Activated naive CD4-positive, alpha-beta T cell treated with anti-CD3 and anti-CD28 coated beads, Interleukin-2, amount 50 U/mL, for 16 hours (primary cell): ENCODE data around the gene DERL2.

Experiments used
- DNase-seq: peaks from one replicate; pipeline ENCODE4 v3.0.0-alpha.2; 2020

DERL2 gene

GRCh38 chr17:5485270-5486205, at the start of gene DERL2:
DERL2 (minus strand) TSS chr17:5486178; CDS start chr17:5486161, 17 bp downstream.
- DNase-seq, result no peak

DNA sequence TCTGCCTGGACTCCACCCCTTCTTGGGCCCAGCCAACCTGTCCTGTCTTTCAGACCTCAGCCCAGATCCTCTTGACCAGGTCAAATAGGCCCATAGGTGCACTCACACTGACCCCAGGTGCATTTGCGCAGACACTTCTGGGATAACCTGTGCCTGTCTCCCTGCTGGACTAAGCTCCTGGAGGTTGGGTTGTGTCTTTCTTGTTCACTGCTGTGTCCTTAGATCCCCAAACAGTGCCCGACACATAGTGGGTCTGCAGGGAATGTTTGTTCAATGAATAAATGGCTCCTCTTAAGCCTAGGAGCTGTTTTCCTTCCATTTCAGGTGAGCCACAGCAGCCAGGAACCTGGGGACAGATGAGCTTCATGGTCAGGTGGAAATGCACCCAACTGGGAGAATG, 49.5 kb upstream of the DERL2 start:
- no peak for DNase-seq

GRCh38 chr17:5533486-5534315, 47.7 kb upstream of the DERL2 start:
- DNase-seq, result no peak

GRCh38 chr17:5532581-5532980, 46.6 kb upstream of the DERL2 start:
- DNase-seq, result no peak

DNA sequence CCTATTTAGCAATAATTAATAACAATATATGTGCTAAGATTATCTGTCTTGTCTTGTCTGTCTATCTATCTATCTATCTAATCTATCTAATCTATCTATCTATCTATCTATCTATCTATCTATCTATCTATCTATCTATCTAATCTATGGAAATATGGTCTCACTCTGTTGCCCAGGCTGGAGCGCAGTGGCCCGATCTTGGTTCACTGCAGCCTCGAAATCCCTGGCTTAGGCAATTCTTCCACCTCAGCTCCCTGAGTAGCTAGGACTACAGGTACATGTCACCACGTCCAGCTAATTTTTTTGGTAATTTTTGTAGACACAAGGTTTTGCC, 45.1 kb upstream of the DERL2 start:
- DNase-seq, result no peak

GRCh38 chr17:5530265-5531084, 44.5 kb upstream of the DERL2 start:
- DNase-seq, result no peak

DNA sequence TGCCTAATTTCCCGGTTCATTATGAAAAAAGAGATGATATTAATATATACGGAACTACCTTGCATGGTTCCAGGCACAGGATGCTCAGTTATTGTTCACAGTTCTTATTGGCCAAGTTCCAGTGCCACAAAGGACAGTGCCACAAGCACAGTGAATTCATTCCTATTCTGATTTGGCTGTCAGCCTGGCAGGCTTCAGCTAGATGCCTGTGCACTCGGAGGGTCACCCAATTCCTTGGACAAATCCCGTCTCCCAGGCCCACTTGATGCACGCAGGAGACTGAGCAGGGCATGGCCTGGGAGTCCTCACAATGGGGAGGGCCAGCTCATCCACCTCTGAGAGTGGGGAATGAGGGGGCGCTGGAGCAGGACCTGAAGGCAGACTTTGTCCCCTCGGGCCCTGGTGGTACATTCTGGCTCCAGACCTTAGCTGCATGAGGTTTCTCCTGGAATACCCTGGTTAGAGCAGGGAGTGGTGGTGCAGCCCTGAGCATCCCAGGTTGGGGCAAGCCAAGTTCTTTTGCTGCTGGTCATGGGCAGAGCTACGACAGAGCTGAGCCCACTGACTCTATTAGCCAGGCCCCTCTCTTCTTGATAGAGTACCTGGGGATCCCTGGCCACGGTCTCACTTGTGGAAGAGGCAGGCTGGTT, 41.7 kb upstream of the DERL2 start:
- no peak for DNase-seq

DNA sequence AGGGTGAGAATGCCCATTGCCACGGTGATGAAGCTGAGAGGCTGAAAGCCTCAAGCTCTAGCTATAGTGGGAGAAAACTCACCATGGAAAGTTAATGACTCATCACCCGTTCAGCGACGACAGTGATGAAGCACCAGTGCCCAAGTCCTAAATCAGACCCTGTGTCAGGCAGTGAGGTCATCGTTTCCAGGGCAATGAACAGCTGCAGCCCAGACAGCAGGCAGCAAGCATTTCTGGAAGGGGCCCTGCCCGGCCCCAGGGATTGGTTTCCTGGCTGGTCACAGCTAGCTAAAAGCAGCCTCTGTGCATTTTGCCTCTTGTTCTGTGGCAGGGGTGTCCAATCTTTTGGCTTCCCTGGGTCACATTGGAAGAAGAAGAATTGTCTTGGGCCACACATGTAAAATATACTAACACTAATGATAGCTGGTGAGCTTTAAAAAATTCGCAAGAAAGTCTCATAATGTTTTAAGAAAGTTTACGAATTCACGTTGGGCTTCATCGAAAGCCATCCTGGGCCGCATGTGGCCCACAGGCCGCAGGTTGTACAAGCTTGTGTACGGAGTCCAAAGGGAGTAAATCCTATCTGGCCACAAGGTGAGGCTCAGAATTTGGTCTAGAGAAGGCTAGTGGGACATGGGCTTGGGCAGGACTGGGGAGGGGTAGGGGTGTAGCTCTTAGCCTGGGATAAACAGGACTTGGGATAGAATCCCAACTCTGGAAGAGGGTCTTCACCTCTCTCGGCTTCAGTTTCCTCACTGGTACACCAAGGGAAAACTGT, 41.0 kb upstream of the DERL2 start:
- DNase-seq, result peak; percentile 47

DNA sequence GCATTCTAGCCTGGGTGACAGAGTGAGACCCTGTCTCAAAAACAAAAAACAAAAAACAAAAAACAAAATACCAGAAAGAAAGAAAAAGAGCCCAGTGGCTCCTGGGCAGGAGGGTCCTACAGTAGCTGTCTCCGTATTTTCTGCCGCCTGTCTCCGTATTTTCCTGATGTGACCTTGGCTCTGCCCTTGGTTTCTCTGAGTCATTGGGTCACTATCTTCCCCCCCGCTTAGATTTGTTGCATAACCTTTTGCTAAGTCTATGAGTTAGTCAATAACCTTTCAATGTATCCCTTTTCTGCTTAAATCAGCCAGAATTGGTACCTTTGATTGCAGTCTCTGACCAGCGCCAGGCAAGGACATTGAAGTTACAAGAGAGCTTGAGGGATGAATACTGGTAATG, 37.3 kb upstream of the DERL2 start:
- DNase-seq, result no peak

DNA sequence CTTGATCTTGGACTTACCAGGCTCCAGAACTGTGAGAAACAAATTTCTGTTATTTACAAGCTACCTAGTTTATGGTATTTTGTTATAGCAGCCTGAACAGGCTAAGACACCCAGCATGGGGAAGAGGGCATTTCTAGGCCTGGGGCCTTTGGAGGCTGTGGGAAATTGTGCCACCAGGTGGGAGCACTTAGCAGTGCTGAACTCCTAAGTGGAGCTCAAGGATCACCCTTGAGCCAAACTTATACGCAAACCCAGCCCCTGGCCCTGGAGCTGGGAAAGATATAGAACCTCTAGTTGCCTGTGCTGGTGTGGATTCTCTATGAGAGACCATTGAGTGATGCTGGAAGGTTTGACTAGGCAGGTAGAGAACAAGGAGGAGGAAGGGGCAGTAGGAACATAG, 36.5 kb upstream of the DERL2 start:
- no peak for DNase-seq

GRCh38 chr17:5516060-5516792, 30.2 kb upstream of the DERL2 start:
- DNase-seq, result no peak

DNA sequence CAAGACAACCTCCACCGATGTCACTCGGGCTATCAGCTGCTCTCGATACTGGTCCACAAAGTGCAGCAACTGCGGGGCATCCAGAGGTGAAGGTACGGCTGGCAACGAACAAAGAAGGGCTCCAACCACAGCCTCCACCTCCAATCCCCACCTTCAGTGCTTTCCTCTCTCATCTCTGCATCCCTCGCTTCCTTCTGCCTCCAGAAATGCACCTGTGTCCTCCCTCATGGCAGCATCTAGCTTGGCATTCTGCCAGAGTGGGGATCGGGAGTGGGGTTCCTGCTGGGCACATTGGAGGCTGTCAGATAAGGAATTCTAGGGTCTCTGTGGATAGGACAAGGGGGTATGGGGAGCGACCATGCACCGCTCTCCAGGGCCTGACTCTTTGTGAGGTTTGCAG, 29.0 kb upstream of the DERL2 start:
- DNase-seq, result no peak

DNA sequence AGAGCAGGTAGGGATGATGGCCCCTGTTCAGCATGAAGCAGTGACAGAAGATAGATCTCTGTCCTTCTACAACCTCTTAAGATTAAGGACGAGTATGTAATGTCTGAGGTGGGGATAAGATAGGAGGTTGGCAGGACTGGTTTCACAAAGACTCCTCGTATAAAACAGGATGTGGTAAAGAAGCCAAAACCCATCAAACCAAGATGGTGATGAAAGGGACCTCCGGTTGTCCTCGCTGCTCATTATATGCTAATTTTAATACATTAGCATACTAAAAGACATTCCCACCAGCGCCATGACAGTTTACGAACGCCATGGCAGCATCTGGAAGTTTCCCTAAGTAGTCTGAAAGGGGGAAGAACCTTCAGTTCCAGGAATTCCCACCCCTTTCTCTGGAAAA, 27.6 kb upstream of the DERL2 start:
- no peak for DNase-seq

DNA sequence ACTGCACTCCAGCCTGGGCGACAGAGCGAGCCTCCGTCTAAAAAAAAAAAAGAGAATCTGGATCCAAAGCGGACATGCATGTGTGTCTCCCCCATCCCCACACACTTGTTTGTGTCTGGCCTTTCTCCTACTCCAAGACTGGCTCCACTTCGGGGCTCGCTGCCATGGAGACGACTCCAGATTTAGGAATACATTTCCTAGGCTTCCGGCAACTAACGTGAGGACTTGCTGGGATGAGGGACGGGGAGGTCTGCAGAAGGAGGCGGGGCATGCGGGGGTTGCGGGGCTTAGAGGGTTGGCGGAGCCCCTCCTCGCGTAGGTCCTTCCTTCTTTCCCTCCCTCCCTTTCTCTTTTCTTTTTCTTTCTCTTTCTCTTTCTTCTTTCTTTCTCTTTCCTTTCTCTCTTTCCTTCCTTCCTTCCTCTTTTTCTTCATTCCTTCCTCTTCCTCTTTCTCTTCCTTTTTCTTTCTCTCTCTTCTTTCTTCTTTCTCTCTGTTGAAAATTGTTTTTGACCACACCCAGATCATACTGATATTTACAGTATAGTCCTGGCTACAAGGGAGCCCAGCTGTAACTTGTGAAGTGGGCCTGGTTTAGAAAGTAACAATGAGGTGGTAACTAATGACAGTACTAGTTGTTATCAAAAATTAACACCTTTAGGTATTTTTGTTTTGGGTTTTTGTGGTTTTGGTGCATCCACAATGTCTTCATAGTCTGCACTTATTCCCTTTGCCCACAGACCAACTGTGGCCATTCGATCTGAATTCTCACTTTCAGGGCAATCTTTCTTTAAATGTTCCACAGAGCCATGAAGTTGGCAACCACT, 25.6 kb upstream of the DERL2 start:
- no peak for DNase-seq

DNA sequence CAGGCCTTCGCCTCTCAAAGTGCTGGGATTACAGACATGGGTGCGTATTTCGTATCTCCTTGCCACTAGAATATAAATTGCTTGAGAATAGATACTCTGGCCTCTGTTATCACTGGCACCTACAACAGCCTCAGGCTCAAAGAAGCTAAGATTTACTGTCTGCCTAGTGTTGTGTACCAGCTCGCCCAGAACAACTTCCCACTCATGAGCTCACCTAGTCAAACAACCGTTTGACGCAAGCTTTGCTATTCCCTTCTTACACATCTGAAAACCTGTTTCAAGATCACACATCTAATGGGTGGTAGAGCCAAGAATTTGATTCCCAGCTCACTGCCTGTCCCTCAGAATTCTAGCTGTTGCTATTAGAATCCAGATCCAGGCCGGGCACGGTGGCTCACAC, 24.8 kb upstream of the DERL2 start:
- DNase-seq, result no peak

GRCh38 chr17:5509482-5509881, 23.5 kb upstream of the DERL2 start:
- DNase-seq, result no peak

DNA sequence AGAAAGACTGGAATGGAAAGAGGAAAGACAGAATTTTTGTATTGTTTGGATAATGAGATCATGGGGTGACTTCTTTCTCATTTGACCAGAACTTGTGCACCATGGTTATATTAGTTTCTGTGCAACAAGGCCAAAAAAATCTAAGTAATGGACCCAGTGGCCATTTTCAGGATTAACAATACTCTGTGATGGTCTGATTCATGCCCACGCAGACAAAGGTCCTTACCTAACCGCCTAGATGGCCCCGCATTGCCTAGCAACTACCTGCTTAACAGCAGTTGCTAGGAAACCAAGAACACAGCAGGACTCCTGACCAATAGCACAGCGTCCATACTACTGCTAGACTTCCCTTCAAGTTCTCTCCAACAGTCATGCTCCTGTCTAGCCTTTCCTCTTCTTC, 22.8 kb upstream of the DERL2 start:
- no peak for DNase-seq

- no peak for DNase-seq
Measured at GRCh38 chr17:5506307-5506706, 20.3 kb upstream of the DERL2 start.

GRCh38 chr17:5502552-5502951, 16.6 kb upstream of the DERL2 start:
- DNase-seq, result no peak

GRCh38 chr17:5501685-5502084, 15.7 kb upstream of the DERL2 start:
- DNase-seq, result no peak
